Ectodermal cell (in vitro differentiated cells): Measurements from ENCODE around the gene ERO1A.

Source experiments
- H3K27ac ChIP-seq: 2 replicates; pipeline ENCODE4 v1.7.0; 2013; ENCODE audit warnings: mild to moderate bottlenecking, low read depth, low read length; ENCODE audit not compliant: insufficient read depth, poor library complexity, severe bottlenecking
- H3K27me3 ChIP-seq: 2 replicates; pipeline ENCODE4 v1.7.0; 2013; ENCODE audit warnings: mild to moderate bottlenecking, low read length; ENCODE audit not compliant: insufficient read depth, control insufficient read depth, poor library complexity, severe bottlenecking
- H3K36me3 ChIP-seq: one replicate; pipeline ENCODE4 v1.7.0; 2013; ENCODE audit warnings: low read length; ENCODE audit not compliant: control insufficient read depth, insufficient read depth
- H3K4me1 ChIP-seq: one replicate; pipeline ENCODE4 v1.7.0; 2013; ENCODE audit warnings: low read length; ENCODE audit not compliant: control insufficient read depth, insufficient read depth
- H3K4me3 ChIP-seq: 2 replicates; pipeline ENCODE4 v1.7.0; 2013; ENCODE audit warnings: low read depth, low read length, control low read depth; ENCODE audit not compliant: insufficient read depth
- H3K9me3 ChIP-seq: 2 replicates; pipeline ENCODE4 v1.7.0; 2013; ENCODE audit warnings: mild to moderate bottlenecking, low read length, moderate library complexity; ENCODE audit not compliant: control insufficient read depth
- WGBS, 2 experiments: methylation state at CpG; one replicate each; pipeline ENCODE4 v1.1.7; 2013; ENCODE audit warnings: missing lambda C conversion rate in 2 of 2; 5-methylcytosine and 5-hydroxymethylcytosine counted together

Gene ERO1A

GRCh38 chr14:52609445-52610044, 85.8 kb downstream of the ERO1A start:
- Histone ChIP-seq H3K36me3 (no peaks in the 10 kb centered on the region), H3K4me1 (no peaks in the 10 kb centered on the region), H3K27me3 (no peaks in the 10 kb centered on the region), H3K27ac (no peak overlapping the region), H3K4me3 (no peak overlapping the region), H3K9me3 (no peaks in the 10 kb centered on the region)
- 95 to 97% methylated on average over 5 of the region's 5 CpGs for WGBS, 2 experiments

- Histone ChIP-seq H3K4me1 (no peaks in the 10 kb centered on the region), H3K4me3 (no peak overlapping the region), H3K36me3 (no peaks in the 10 kb centered on the region), H3K27ac (no peak overlapping the region), H3K9me3 (no peaks in the 10 kb centered on the region), H3K27me3 (no peaks in the 10 kb centered on the region)
- 80% methylated on average over 1 of the region's 1 CpG; no CpG with 5 or more reads in 1 of the 2 experiments for WGBS, 2 experiments
These were observed 88.3 kb downstream of the ERO1A start for GRCh38 chr14:52607061-52607460.

GRCh38 chr14:52602131-52602530, 93.2 kb downstream of the ERO1A start:
- Histone ChIP-seq H3K4me1 (no peaks in the 10 kb centered on the region), H3K4me3 (no peak overlapping the region), H3K9me3 (no peaks in the 10 kb centered on the region), H3K27ac (no peak overlapping the region), H3K36me3 (no peaks in the 10 kb centered on the region), H3K27me3 (no peaks in the 10 kb centered on the region)
- WGBS, 2 experiments: 93% methylated on average over 1 of the region's 1 CpG

GRCh38 chr14:52599974-52600373, 95.4 kb downstream of the ERO1A start:
- Histone ChIP-seq H3K4me1 (no peaks in the 10 kb centered on the region), H3K36me3 (no peaks in the 10 kb centered on the region), H3K27ac (no peak overlapping the region), H3K27me3 (no peaks in the 10 kb centered on the region), H3K9me3 (no peaks in the 10 kb centered on the region), H3K4me3 (no peak overlapping the region)
- WGBS, 2 experiments: 95 to 99% methylated on average over 1 to 3 of the region's 3 CpGs

- Histone ChIP-seq H3K27me3 (no peaks in the 10 kb centered on the region), H3K36me3 (no peaks in the 10 kb centered on the region), H3K4me3 (no peak overlapping the region), H3K27ac (no peak overlapping the region), H3K4me1 (no peaks in the 10 kb centered on the region), H3K9me3 (no peaks in the 10 kb centered on the region)
- WGBS, 2 experiments: 100% methylated on average over 1 of the region's 1 CpG
These were observed 96.8 kb downstream of the ERO1A start for GRCh38 chr14:52598568-52598967.

GRCh38 chr14:52596861-52597260, 98.5 kb downstream of the ERO1A start:
- WGBS, 2 experiments: 85 to 90% methylated on average over 5 of the region's 5 CpGs
- H3K27ac ChIP-seq: no peak overlapping the region
- H3K36me3 ChIP-seq: no peaks in the 10 kb centered on the region
- H3K9me3 ChIP-seq: no peaks in the 10 kb centered on the region
- no peak overlapping the region for H3K4me3 ChIP-seq
- no peaks in the 10 kb centered on the region for H3K27me3 ChIP-seq
- H3K4me1 ChIP-seq: no peaks in the 10 kb centered on the region

GRCh38 chr14:52596320-52596719, 99.0 kb downstream of the ERO1A start:
- Histone ChIP-seq H3K27me3 (no peaks in the 10 kb centered on the region), H3K4me1 (no peaks in the 10 kb centered on the region), H3K36me3 (no peaks in the 10 kb centered on the region), H3K9me3 (no peaks in the 10 kb centered on the region), H3K4me3 (no peak overlapping the region), H3K27ac (no peak overlapping the region)
- whole genome bisulfite sequencing, 2 experiments: 76 to 78% methylated on average over 10 of the region's 10 CpGs

GRCh38 chr14:52590318-52590717, 105.0 kb downstream of the ERO1A start:
- Histone ChIP-seq H3K4me1 (no peaks in the 10 kb centered on the region), H3K36me3 (no peaks in the 10 kb centered on the region), H3K27me3 (no peaks in the 10 kb centered on the region), H3K4me3 (no peak overlapping the region), H3K9me3 (no peaks in the 10 kb centered on the region), H3K27ac (no peak overlapping the region)
- WGBS, 2 experiments: 89% methylated on average over 1 of the region's 1 CpG; no CpG with 5 or more reads in 1 of the 2 experiments
